ENCODE measurements around the gene MMS22L.

GRCh38 chr6:97138581-97138980 lies 144.4 kb downstream of the MMS22L start:
- no peak for TF ChIP-seq CTCF (optimal IDR thresholded peaks at IDR 0.05 in 1 of 3, IDR thresholded peaks at IDR 0.05 in 1 of 3, conservative IDR thresholded peaks at IDR 0.05 in 1 of 3; ENCODE audit: extremely low read depth in 1 of 3, insufficient read depth in 2 of 3, low read length in 3 of 3)
- no peak for TF ChIP-seq EZH2 (IDR thresholded peaks at IDR 0.05; ENCODE audit: low read length)
